ENCODE data around the gene PDLIM1. TPM values are rescaled to one million over a fixed set of nuclear protein-coding genes. Genes with fewer than 3 reads are reported as not detected.

Gene PDLIM1
- total RNA-seq, 4 donors from 2014 or later = 59.5 to 142 (median 79.2) TPM

DNA sequence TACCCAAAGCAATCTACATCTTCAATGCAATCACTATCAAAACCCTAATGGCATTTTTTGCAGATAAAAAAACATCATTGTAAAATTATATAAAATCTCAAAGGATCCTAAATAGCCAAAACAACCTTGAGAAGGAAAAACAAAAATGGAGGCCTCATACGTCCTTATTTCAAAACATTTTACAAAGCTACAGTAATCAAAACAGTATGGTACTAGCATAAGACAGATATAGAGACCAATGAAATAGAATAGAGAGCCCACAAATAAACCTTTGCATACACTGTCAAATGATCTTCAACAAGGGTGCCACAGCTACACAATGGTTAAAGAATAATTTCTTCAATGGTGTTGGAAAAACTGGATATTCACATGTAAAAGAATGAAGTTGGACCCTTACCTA lies 34.5 kb downstream of the PDLIM1 start:
- Histone ChIP-seq H3K4me3 (no peak overlapping the region), H3K4me1 (peaks cover 8 to 26% (median 10%) of the 10 kb centered on the region in 3 donors), H3K27ac (no peak overlapping the region), H3K36me3 (peaks cover 0 to 78% (median 0%) of the 10 kb centered on the region in 3 donors), H3K27me3 (no peaks in the 10 kb centered on the region), H3K9me3 (peaks cover 0 to 5% (median 0%) of the 10 kb centered on the region in 3 donors)
- 91 to 100% methylated on average over 1 of the region's 1 CpG for WGBS, 2 donors
- DNase-seq = no peak
- intact Hi-C loops (cut with DNase I) = no loop called here
- TF ChIP-seq POLR2A (IDR thresholded peaks at IDR 0.05) (no peak), CTCF (IDR thresholded peaks at IDR 0.05) (no peak)

GRCh38 chr10:95254629-95255028 lies 36.2 kb downstream of the PDLIM1 start:
- WGBS, 2 donors = 65 to 84% methylated on average over 3 of the region's 3 CpGs
- H3K9me3 ChIP-seq = peaks cover 0 to 5% (median 0%) of the 10 kb centered on the region in 3 donors
- TF ChIP-seq CTCF (IDR thresholded peaks at IDR 0.05) (no peak), POLR2A (IDR thresholded peaks at IDR 0.05) (no peak)
- H3K27me3 ChIP-seq = no peaks in the 10 kb centered on the region
- no peak for DNase-seq
- H3K36me3 ChIP-seq = peaks cover 0 to 73% (median 0%) of the 10 kb centered on the region in 3 donors
- H3K27ac ChIP-seq = no peak overlapping the region
- intact Hi-C loops (cut with DNase I) = no loop called here
- H3K4me1 ChIP-seq = peaks cover 0 to 21% (median 0%) of the 10 kb centered on the region in 3 donors
- H3K4me3 ChIP-seq = no peak overlapping the region

DNA sequence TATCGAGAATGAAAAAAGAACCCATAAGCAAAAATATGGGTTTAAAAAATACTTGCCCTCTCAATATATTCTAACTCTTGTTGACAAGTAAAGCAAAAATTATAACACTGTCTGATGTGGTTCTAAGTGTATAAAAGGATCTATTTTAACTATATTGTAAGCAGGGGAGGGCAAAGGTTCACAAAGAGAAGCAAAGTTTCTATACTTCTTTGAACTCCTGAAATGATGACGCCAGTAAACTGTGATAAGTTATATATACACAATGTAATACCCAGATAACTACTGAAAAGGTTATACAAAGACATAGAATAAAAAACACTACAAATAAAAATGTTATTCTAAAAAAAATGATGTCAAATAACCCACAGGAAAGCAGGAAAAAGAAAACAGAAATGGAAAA lies 37.1 kb downstream of the PDLIM1 start:
- 84 to 90% methylated on average over 2 of the region's 2 CpGs for whole genome bisulfite sequencing, 2 donors
- Histone ChIP-seq H3K27me3 (no peaks in the 10 kb centered on the region), H3K36me3 (peaks cover 0 to 73% (median 0%) of the 10 kb centered on the region in 3 donors), H3K4me1 (peaks cover 0 to 30% (median 8%) of the 10 kb centered on the region in 3 donors), H3K4me3 (no peak overlapping the region), H3K27ac (no peak overlapping the region), H3K9me3 (peaks cover 0 to 5% (median 0%) of the 10 kb centered on the region in 3 donors)
- intact Hi-C loops (cut with DNase I) = no loop called here
- DNase-seq = no peak
- TF ChIP-seq CTCF (IDR thresholded peaks at IDR 0.05) (no peak), POLR2A (IDR thresholded peaks at IDR 0.05) (no peak)

DNA sequence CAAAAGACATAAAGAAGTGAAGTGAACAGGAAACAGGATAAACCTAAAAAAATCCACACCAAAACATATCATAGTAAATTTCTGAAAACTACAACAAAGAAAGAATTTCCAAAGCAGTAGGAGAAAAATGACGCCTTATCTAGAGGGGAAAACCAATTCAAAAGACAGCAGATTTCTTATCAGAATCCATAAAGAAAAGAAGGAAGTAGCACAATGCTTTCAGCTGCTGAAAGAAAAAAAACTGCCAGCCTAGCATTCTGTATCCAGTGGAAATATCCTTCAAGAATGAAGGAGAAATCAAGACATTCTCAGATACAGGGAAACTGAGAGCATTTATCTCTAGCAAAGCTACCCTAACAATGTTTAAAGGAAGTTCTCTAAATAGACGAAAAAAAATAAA lies 37.8 kb downstream of the PDLIM1 start:
- no peak for DNase-seq
- H3K27ac ChIP-seq = peak overlapping the region in 1 of 4 donors; percentile 10
- no peaks in the 10 kb centered on the region for H3K27me3 ChIP-seq
- TF ChIP-seq CTCF (IDR thresholded peaks at IDR 0.05) (no peak), POLR2A (IDR thresholded peaks at IDR 0.05) (no peak)
- intact Hi-C loops (cut with DNase I) = no loop called here
- peaks cover 0 to 5% (median 0%) of the 10 kb centered on the region in 3 donors for H3K9me3 ChIP-seq
- H3K4me3 ChIP-seq = no peak overlapping the region
- H3K36me3 ChIP-seq = peaks cover 0 to 68% (median 0%) of the 10 kb centered on the region in 3 donors
- WGBS, 2 donors = 54 to 64% methylated on average over 2 of the region's 2 CpGs
- H3K4me1 ChIP-seq = peaks cover under 1 to 37% (median 11%) of the 10 kb centered on the region in 3 donors

DNA sequence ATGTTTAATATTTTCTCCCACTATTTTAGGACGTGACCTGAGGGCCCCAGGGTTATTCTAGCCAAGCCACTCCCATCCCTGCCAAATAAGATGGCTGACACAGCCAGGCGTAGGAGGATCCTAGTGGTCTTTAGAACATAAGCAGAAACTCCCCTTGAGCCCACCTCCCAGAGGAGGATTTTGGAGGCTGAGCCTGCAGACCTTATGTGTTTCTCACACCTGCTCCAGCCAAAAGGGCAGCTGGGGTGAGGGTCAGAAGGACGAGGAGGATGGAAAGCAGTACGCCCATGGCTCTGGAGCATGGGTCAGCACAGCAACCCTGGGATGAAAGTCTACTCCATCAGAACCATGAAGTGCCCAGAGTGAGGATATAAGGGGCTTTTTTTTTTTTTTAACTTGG lies 39.9 kb downstream of the PDLIM1 start:
- Histone ChIP-seq H3K4me3 (no peak overlapping the region), H3K36me3 (peaks cover 0 to 63% (median 6%) of the 10 kb centered on the region in 3 donors), H3K4me1 (peaks cover 15 to 55% (median 28%) of the 10 kb centered on the region in 3 donors), H3K27ac (no peak overlapping the region), H3K27me3 (no peaks in the 10 kb centered on the region), H3K9me3 (no peaks in the 10 kb centered on the region)
- no peak for DNase-seq
- intact Hi-C loops (cut with DNase I) = no loop called here
- TF ChIP-seq CTCF (IDR thresholded peaks at IDR 0.05) (no peak), POLR2A (IDR thresholded peaks at IDR 0.05) (no peak)
- 82 to 91% methylated on average over 4 of the region's 4 CpGs for WGBS, 2 donors
